ENCODE measurements around the gene KRTAP1-4.

GRCh38 chr17:40981115-40981514 is 48.9 kb downstream of the KRTAP1-4 start:
- no peak for TF ChIP-seq CTCF (IDR thresholded peaks at IDR 0.05)
- TF ChIP-seq POLR2A (IDR thresholded peaks at IDR 0.05): no peak
- TF ChIP-seq EP300 (IDR thresholded peaks at IDR 0.05): no peak
